GM12801 (cell line): ENCODE data around the gene KLHL41.

Source experiments
- TF ChIP-seq, protein P1 (sequence below): IDR thresholded peaks from one replicate; pipeline ENCODE4 v1.5.1; 2011; ENCODE audit warnings: control low read depth; ENCODE audit not compliant: insufficient read length; ENCODE audit errors: extremely low read depth

The KLHL41 gene

DNA sequence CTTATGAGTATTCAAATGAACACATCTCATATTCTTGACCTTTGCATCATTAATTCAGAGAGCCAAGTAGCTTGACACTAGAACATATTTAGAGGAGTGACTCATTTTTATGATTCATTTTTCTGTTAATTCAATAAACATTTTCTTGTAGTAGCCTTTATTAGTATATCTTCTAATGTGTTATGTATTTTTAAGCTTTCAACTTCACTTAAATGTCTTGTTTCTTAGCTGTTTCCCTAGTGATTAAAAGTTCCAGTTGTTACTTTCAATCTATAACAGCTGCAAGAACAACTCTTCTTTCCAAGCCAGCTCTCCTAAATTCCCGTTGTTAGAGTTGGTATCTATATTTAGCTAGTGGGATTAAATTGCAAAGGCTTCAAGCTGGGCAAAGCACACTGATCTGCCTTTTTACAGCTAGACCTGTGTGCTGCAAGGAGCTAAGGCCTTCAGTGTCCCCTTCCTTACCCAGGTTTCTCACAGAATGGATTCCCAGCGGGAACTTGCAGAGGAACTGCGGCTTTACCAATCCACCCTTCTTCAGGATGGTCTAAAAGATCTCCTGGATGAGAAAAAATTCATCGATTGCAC is at the start of gene KLHL41:
Gene KLHL41, plus strand, starts transcription at position 405 of the 588 bp plus-strand sequence. Its CDS starts 77 bp downstream, at position 482.
- TF ChIP-seq, protein P1, sequence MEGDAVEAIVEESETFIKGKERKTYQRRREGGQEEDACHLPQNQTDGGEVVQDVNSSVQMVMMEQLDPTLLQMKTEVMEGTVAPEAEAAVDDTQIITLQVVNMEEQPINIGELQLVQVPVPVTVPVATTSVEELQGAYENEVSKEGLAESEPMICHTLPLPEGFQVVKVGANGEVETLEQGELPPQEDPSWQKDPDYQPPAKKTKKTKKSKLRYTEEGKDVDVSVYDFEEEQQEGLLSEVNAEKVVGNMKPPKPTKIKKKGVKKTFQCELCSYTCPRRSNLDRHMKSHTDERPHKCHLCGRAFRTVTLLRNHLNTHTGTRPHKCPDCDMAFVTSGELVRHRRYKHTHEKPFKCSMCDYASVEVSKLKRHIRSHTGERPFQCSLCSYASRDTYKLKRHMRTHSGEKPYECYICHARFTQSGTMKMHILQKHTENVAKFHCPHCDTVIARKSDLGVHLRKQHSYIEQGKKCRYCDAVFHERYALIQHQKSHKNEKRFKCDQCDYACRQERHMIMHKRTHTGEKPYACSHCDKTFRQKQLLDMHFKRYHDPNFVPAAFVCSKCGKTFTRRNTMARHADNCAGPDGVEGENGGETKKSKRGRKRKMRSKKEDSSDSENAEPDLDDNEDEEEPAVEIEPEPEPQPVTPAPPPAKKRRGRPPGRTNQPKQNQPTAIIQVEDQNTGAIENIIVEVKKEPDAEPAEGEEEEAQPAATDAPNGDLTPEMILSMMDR, result no peak

DNA sequence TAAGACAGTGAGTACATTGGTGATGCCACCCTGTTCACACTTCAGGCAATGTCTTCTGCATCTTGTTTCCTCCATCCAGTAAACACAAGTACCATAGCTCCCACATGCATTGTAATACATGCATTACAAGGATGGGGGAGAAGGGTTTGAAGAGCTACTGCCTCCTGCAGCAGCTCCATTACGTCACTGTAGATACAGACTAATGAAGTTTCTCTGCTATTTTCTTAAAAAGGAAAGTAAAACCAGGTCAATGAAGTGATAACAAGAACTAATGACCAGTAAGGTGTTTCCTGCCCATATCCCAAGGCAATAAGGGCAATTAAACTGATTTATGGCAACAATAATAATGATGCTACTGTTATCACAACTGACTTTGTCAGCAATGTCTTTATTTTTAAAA is 48.4 kb upstream of the KLHL41 start:
- TF ChIP-seq, protein P1, result no peak

DNA sequence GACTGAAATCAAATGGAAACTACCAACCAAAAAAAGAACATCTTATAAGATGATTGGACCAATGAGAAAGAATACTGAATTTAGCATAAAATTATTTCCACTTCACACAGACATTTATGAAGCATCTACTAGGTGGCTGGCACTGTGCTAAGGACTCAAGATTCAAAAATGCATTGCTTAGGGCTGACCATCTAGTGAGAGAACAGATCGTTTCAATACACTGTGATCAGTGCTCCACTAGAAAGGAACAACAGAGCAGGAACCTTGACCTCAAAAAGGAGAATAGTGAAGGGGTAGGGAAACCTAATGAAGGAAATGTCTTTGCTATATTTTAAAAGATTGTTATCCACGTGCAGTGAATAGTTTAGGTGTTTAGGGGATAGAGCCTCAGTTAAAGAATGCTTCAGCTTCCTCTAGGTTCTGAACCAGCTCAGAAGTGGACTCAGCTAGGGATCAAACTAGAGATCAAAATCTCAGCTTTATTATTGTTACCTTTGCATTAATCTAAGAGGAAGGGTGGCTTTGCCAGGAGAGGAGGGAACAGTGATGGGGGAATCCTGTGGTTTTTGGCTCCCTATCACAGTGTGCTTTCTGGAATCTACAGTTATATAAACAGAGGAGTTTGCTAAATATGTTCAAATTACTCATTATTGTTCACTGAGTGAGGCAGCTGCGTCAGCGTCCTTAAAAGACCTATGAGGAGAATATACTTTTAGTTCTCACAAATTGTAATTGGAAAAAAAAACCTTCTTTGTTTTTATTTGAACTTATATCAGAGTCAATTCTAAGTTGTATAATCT is 46.4 kb upstream of the KLHL41 start:
- TF ChIP-seq, protein P1, result no peak

DNA sequence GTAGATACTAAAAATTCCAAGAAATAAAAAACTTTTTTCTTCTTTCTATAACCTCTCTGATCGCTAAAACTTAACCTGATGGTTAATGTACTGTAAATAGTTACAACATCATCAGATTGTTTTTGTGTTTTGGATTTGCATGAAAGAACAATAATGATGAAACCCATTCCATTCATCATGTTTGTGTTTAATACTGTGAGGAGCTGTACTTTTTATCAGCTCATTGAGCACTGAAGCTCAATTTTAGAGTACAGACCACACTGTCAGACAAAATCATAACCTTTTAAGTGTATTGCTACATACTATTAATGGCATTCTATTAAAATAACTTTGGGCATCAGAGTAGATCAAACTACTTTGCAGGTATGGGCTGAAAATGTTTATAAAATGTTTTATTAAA is 45.0 kb upstream of the KLHL41 start:
- TF ChIP-seq, protein P1, result no peak

DNA sequence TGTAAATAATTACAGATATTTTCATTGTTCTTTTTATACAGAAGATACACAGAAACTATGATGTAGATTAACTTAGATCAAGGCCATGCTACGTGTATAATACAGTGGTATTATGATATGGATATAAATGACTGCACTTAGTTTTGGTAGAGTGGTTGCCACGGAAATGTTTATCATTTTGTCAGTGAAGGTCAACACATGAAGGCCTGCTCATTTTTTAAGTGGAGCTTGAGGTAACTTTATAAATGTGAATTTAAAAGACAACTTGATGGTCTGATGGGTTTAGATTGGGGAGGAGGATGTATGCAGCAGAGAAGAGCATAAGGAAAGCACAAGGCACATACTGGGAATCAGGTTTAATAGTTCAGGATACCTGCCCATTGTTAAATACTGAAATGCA is 44.6 kb upstream of the KLHL41 start:
- TF ChIP-seq, protein P1, result no peak

DNA sequence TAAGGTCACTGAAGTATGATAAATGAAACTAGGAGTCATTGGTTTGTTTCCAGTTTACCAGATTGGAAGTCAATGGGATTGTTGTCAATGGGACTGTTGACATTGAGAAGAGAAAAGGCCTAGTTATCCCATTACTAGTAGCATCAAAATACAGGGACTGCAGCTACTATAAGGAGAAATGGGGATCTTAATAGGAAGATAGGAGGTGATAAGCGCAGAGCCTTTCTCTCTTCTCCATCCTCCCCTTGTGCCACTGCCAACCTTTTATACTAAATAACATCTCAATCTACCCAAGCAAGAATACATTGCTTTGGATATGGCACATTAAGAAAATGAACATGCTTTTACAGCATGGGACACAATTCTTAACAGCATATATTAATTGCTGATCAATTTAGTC is 40.7 kb upstream of the KLHL41 start:
- TF ChIP-seq, protein P1, result no peak

DNA sequence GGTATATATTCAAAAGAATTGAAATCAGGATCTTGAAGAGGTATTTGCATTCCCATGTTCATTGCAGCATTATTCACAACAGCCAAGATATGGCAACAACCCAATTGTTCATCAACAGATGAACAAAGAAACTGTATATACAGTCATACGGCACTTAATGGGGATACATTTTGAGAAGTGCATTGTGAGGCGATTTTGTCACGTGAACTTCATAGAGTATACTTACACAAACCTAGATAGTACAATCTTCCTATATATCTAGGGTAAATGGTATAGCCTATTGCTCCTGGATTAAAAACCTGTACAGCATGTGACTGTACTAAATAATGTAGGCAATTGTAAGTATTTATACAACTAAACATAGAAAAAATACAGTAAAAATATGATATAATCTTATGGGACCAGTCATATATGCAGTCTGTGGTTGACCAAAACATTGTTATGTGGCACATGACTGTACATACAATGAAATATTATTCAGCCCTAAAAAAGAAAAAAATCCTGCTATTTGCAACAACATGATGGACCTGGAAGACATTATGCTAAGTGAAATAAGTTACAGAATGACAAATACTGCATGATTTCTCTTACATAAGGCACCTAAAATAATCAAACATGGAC is 39.4 kb upstream of the KLHL41 start:
- TF ChIP-seq, protein P1, result no peak
